Occipital lobe (tissue), 2 donors: ENCODE results near the gene ADAM23. TPM values are rescaled to one million over a fixed set of nuclear protein-coding genes. Genes with fewer than 3 reads are reported as not detected.
"Not testable (repeated sequence)": the region's sequence is repeated elsewhere in the genome, so short reads cannot be mapped to it uniquely, and the experiment has no call there.

Experiments
- DNase-seq: peaks from one replicate; lab custom pipeline; 2025; lab: John Stamatoyannopoulos, UW
- total RNA-seq: library from RNA; depleted of rRNA; stranded (reverse); fragments of >200 nt; gene quantifications from one replicate; pipeline ENCODE4 v1.2.3, GENCODE V29; 2014

Gene ADAM23, protein sequence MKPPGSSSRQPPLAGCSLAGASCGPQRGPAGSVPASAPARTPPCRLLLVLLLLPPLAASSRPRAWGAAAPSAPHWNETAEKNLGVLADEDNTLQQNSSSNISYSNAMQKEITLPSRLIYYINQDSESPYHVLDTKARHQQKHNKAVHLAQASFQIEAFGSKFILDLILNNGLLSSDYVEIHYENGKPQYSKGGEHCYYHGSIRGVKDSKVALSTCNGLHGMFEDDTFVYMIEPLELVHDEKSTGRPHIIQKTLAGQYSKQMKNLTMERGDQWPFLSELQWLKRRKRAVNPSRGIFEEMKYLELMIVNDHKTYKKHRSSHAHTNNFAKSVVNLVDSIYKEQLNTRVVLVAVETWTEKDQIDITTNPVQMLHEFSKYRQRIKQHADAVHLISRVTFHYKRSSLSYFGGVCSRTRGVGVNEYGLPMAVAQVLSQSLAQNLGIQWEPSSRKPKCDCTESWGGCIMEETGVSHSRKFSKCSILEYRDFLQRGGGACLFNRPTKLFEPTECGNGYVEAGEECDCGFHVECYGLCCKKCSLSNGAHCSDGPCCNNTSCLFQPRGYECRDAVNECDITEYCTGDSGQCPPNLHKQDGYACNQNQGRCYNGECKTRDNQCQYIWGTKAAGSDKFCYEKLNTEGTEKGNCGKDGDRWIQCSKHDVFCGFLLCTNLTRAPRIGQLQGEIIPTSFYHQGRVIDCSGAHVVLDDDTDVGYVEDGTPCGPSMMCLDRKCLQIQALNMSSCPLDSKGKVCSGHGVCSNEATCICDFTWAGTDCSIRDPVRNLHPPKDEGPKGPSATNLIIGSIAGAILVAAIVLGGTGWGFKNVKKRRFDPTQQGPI
- total RNA-seq, result 18.9 TPM

DNA sequence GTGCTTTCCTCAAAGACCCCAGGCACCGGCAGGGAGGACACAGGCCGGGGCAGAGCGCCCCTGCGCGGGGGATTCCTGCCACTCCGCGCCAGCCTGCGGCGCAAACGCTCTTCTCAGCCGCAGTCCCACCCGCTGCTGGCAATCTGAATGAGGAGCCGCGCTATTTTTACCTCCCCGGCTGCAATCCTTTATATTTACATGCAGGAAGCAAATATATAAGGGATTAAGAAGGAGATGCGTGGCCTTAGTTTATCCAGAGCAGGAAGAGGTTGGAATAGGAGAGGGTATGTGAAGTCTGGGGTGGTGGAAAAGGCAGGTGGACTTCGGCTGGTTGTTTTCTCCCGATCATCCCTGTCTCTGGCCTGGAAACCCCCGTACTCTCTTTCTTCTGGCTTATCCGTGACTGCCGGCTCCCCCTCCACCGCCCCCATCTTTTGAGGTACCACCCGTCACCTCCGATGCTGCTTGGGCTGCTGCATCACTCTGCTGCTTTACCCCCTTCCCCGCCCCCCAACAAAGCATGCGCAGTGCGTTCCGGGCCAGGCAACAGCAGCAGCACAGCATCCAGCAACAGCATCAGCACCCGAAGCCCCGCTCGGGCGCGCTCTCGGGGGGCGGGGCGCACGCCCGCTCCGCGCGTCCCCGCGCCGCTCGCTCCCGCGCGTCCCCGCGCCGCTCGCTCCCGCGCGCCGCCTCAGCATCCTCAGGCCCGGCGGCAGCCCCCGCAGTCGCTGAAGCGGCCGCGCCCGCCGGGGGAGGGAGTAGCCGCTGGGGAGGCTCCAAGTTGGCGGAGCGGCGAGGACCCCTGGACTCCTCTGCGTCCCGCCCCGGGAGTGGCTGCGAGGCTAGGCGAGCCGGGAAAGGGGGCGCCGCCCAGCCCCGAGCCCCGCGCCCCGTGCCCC is at the start of gene ADAM23:
Gene ADAM23 (plus strand): TSS at position 700 of the 902 bp plus-strand sequence. CDS start 335 bp downstream, outside the sequence.
- DNase-seq, result peak; percentile 82

DNA sequence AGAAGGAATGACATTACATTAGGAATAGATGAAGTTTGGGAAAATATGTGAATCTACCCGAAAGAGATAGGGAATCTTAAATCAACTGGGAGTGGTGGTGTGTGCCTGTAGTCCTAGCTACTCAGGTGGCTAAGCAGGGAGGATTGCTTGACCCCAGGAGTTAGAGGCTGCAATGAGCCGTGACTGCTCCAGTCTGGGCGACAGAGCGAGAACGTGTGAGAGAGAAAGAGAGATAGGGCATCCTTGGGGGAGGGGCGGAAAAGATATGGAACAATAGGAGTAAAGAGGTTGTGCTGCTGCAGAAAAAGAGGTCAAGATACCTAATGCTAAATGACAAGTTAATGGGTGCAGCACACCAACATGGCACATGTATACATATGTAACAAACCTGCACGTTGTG is 47.1 kb upstream of the ADAM23 start:
- DNase-seq, result no peak

DNA sequence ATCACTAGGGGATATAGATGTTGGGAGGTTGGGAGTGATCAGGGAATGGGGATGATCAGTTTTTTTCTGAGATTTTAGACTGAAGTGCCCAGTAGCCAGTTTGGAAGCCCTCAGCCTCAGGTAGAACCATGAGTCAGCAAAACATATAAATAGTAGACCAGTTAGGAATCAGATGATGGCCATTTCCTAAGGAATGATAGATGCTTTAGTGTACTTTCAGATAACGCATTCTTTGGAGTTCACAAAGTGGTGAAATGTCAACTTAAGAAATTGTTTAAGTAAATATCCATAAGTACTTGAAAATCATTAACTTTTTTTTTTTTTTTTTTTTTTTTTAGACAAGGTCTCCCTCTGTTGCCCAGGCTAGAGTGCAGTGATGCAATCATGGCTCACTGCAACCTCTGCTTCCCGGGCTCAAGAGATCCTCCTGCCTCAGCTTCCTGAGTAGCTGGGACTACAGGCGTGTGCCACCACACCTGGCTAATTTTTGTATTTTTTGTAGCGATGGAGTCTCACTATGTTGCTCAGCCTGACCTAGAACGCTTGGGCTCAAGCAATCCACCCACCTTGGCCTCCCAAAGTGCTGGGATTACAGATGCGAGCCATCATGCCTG is 40.3 kb upstream of the ADAM23 start:
- DNase-seq, result not testable (repeated sequence)

DNA sequence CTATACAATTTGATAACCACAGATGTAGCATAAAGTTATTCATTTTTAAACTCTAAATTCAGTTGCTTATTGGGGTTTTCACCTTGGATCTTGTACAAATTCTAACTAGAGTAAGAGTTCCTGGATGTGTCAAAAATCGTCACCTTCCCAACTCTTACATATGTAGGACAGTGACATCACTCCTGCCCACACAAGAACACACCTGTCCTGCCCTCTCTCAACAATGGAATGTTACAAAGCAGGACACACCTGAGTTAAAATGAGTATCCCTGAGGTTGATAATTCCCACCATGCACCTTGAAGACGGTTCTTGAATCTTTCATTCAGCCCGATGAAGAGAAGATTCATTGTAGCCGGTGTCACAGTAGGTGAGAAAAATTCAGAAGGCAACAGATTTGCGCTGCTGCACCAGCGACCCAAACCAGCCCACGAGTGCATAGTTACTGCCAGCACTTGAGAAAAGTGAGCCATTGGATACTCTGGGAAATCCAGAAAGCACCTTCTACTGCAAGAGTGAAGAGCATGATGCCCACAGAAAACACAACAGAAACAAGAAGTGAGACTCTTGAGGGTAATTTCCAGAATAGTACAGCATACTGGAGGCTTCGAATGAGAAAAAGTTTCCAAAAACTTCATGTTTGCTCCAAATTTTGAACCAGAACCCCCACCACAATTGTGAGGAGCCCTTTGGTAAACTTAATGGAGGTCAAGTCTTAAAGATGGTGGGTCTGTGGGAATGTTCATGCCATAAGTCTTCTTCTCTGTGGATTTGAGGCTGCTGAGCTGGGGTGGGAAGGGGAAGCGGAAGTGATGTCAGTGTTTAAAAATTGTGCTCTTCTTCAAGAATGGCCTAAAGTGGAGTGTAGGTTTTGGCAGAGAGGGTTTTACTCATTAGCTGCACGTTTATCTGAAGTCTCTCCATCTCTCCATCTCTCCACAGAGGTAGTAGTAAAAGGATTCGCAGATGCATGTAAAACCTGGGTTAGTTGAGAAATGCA is 34.7 kb upstream of the ADAM23 start:
- no peak for DNase-seq

DNA sequence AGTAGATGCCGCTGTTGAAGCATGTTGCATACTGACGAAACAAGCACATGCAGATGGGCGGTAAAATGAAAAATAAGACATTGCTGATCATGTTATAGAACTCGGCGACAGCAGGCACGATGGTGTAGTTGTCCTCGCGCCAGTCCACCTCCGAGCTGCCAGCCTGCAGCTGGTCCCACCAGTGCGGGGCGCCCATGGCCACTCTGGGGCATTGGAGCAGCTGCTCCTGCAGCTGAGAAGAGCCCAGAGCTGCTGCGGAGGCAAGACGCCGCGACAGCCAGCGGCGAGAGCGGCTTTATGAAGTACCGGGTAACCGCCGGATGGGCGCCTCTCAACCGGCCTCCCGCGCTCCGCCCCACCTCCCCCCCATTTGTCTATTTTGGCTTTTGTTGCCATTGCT is 32.6 kb upstream of the ADAM23 start:
- DNase-seq, result no peak

DNA sequence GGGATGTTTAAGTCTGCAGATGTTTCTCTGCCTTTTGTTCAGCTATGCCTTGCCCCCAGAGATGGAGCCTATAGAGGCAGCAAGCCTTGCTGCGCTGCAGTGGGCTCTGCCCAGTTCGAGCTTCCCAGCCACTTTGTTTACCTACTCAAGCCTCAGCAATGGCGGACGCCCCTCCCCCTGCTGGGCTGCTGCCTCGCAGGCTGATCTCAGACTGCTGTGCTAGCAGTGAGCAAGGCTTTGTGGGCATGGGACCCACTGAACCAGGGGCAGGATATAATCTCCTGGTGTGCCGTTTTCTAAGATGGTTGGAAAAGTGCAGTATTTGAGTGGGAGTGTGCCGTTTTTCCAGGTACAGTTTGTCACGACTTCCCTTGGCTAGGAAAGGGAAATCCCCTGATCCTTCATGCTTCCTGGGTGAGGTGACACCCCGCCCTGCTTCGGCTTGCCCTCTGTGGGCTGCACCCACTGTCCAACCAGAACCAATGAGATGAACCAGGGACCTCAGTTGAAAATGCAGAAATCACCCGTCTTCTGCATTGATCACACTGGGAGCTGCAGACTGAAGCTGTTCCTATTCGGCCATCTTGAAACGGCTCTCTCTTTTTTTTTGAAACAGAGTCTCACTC is 27.6 kb upstream of the ADAM23 start:
- DNase-seq, result no peak

DNA sequence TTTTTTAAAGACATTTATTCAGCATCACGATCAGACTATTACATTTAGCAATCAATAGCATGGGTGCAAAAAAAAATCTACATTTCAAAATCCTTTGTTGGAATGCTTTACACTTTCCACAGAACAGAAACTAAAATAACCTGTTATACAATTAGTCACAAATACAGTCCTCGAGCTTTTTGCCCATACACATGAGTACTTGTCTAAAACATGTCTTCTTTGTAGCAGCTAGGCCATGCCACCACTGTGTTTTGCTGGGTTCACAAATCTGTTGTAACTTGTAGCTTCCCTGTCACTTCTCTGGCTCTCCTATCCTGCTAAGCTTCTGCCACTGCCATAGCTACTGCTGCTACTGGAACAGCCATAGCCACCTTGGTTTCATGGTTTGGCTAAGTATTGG is 24.4 kb upstream of the ADAM23 start:
- no peak for DNase-seq

DNA sequence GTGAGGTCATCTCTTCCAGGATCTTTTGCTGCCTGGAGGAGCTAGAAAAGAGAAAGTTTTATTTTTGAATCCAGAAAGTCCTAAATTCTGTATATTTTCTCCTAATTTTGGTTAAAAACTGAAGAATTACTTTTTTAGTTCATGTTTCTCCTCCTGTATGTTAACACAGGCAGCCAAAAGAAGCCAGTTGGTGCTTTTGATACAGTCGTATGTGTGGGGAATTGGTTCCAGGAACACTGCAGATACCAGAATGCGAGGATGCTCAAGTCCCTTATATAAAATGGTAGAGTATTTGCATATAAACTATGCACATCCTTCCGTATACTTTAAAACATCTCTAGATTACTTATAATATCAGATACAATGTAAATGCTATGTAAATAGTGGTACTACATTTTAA is 22.6 kb upstream of the ADAM23 start:
- DNase-seq, result no peak

DNA sequence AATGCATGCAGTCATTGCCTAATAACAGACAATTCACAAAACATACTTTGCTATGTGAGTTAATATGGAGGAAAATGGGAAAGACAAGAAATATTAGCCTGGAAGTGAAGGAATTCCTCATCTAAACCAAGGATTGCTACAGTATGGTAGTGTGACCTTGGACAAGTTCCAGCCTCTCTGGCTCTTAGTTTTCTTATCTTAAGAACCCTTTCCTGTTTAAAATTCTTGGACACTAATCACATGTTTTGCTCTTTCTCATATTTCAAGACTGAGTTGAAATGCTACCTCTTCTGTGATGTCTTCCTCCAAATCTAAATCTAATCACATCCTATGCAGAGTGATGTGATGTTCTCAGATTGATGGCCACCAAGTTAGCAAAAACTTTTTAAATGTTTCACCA is 20.8 kb upstream of the ADAM23 start:
- DNase-seq, result no peak

DNA sequence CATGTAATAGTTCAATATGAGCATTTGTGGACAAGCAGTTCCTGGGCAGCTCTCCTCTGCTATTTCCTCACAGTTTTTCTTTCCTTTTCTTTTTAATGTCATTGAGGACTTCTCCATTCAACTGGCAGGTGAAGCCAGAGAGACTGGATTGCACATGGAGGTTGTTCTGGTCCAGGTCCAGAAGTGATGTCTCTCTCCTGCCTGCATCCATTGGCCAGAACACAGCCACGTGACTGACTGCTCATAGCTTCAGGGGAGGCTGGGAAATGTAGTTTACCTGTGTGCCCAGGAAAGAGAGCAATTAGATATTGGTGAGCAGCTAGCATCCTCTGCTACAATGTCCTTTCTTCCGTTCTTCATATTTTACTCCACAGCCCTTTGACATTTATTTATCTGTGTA is 20.2 kb upstream of the ADAM23 start:
- DNase-seq, result no peak

DNA sequence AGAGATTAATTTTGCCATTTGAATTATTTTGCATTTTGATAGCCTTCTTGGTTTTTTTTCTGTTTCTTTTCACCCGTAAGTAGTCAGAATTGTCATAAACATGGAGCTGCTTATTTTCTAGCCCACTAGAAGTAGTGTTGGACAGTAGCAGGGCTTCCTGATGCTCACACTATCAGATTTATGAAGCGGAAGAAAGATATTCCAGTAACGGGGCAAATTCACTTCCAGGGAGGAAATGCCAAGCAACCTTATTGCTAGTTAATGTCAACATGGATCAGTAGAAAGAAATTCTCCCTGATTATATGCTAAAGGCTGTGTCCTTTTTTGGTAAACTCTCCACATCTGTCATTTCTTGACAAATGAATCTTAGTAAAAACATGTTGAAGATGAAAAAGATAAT is 19.2 kb upstream of the ADAM23 start:
- no peak for DNase-seq

DNA sequence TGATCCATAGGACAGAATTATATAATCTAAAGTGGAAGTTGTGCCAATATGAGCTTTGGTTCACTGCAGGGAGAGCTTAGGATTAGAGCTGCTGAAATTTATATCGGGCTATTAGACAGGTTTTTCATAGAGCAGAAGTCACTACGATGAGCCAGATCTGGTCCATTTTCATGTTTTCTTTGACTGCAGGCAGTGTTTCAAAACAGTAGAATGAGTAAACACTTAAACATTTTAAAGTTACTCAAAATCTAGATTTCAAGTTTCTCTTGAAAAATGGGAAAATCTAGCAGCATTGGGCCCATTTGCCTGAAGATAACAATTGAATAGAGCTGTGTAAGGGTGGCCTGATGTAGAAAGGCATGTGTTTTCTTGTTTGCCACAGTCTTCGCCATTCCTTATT is 14.5 kb upstream of the ADAM23 start:
- DNase-seq, result no peak

DNA sequence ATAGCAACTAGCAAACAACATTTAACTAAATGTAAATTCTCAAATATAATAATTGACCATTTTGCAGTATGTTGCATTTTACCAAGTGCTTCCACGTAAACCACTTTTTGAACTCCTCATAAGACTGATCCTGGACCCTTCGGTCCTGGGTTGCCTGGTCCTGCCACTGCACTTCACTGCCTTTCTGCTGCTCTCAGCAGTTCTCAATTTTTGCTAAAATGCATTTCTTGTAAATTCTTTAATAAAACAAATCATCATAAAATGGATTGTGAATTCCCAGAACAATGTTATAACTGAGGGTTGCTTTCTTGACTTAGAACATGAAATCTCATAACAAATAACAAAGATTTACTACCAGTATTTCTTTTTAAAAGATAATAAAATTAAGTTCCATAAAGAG is 12.9 kb upstream of the ADAM23 start:
- DNase-seq, result no peak

DNA sequence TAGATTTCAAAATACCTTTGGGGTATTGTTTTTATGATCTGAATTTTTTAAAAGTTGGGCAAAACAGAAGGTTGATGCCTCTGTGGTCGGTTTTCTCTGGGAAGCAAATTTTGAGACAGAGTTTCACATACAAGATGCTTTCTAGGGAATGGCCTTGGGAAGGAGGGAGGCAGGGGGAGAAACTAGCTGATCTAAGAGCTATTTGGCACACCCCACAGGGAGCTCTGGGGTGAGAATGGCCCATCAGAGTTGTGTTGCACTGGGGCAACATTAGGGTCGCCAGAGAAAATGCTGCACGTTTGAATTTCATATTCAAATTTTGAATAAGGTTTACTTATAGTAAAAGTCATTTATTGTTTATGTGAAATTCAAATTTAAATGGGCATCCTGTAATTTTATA is 11.9 kb upstream of the ADAM23 start:
- DNase-seq, result no peak

DNA sequence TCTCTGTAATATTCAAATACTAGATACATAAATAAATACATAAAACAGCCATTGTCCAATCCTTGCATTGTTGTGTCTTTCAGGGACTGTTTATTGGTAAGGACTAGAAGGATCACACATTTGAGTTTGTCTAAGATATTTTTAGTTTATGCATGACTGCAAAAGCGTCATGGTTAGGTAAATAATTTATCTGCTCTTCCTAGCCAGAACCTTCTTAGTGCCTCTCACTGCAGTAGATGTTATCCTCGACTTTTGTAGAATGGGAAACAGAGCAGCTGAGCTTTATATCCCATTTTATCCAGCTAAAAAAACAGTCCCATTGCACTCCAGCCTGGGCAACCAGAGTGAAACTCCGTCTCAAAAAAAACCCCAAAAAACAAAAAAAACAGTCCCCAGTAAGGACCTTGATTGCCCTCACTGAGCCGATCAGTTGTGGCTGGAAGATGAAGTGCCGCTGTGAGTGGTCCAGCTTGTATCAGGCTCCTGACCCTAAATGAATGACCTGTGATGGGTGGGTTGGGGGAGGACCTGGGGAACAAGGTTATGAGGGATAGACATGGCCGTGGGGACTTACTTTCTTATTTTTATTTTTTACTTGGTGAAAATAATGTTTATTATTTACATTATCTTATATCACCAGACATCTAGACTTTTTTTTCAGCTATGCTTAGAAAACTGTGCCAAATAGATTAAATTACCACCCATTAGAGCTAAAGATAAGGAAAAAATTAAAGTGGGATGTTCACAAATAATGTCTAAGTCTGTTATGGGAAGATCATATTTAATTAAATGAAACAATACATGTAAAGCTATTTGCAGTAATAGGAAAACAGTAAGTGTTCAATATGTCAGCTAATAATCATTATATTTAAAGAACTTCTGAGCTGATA is 10.9 kb upstream of the ADAM23 start:
- no peak for DNase-seq

DNA sequence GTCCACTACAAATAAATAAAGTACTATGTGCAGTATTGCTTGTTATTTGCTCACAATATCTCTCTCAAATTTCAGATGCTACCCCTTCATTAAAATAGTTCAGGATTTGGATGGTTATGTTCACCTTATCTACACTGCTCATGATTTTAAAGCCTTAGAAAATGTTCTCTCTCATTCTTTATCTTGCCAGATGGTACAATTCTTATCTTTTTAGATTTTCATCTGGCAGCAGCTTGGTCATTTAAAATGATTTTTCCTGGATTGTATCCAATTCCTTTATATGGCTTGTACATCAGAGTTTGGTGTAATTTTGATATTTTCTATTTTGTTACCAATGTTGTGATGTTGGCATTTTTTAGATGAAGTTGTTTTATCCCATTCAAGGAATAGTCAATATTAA is 10.1 kb upstream of the ADAM23 start:
- no peak for DNase-seq

DNA sequence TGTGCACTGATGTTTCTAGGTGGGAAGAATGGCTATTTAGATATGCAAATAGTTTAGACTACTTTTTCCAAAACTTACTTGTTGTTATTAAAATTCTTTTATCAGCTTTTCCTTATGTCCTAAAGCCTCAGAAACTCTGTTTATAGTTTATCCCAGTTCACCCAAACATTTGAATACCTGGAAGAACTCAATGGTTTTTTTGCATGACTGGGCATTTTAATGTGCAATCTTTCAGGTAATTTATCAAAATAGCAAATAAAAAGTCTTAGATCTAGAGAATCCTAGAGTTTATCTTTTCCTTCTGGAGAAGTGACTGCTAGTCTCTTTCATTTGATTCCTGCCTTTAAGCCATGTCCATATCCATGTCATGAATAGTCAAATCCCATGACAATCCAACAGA is 9.6 kb upstream of the ADAM23 start:
- no peak for DNase-seq

DNA sequence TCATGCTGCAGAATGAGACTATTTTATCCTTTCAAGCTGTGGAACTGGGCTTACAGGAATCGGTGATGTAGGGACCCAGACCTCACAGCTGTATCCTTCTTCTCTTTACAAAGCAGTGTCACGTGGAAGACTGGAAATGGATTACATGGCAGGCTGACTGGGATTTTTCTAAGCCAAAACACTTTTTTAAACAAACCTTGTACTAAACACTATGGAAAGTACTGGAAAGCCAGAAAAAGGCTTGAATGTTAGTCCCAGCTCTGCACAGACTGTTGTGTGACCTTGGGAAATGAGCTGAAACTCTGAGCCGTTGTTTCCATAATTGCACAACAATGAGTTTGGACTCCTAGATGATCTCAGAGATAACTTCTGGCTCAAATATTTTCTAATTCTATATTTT is 7.6 kb upstream of the ADAM23 start:
- no peak for DNase-seq
